Measurements from ENCODE around the gene F13A1. TPM values are rescaled to one million over a fixed set of nuclear protein-coding genes. Genes with fewer than 3 reads are reported as not detected.

The F13A1 gene
- total and polyA plus RNA-seq, 2 of the 8 experiments (the other 6 are each of a cell fraction or from before 2014, with no cell fraction given) = 0.57 to 1.5 TPM

- TF ChIP-seq, protein P1, sequence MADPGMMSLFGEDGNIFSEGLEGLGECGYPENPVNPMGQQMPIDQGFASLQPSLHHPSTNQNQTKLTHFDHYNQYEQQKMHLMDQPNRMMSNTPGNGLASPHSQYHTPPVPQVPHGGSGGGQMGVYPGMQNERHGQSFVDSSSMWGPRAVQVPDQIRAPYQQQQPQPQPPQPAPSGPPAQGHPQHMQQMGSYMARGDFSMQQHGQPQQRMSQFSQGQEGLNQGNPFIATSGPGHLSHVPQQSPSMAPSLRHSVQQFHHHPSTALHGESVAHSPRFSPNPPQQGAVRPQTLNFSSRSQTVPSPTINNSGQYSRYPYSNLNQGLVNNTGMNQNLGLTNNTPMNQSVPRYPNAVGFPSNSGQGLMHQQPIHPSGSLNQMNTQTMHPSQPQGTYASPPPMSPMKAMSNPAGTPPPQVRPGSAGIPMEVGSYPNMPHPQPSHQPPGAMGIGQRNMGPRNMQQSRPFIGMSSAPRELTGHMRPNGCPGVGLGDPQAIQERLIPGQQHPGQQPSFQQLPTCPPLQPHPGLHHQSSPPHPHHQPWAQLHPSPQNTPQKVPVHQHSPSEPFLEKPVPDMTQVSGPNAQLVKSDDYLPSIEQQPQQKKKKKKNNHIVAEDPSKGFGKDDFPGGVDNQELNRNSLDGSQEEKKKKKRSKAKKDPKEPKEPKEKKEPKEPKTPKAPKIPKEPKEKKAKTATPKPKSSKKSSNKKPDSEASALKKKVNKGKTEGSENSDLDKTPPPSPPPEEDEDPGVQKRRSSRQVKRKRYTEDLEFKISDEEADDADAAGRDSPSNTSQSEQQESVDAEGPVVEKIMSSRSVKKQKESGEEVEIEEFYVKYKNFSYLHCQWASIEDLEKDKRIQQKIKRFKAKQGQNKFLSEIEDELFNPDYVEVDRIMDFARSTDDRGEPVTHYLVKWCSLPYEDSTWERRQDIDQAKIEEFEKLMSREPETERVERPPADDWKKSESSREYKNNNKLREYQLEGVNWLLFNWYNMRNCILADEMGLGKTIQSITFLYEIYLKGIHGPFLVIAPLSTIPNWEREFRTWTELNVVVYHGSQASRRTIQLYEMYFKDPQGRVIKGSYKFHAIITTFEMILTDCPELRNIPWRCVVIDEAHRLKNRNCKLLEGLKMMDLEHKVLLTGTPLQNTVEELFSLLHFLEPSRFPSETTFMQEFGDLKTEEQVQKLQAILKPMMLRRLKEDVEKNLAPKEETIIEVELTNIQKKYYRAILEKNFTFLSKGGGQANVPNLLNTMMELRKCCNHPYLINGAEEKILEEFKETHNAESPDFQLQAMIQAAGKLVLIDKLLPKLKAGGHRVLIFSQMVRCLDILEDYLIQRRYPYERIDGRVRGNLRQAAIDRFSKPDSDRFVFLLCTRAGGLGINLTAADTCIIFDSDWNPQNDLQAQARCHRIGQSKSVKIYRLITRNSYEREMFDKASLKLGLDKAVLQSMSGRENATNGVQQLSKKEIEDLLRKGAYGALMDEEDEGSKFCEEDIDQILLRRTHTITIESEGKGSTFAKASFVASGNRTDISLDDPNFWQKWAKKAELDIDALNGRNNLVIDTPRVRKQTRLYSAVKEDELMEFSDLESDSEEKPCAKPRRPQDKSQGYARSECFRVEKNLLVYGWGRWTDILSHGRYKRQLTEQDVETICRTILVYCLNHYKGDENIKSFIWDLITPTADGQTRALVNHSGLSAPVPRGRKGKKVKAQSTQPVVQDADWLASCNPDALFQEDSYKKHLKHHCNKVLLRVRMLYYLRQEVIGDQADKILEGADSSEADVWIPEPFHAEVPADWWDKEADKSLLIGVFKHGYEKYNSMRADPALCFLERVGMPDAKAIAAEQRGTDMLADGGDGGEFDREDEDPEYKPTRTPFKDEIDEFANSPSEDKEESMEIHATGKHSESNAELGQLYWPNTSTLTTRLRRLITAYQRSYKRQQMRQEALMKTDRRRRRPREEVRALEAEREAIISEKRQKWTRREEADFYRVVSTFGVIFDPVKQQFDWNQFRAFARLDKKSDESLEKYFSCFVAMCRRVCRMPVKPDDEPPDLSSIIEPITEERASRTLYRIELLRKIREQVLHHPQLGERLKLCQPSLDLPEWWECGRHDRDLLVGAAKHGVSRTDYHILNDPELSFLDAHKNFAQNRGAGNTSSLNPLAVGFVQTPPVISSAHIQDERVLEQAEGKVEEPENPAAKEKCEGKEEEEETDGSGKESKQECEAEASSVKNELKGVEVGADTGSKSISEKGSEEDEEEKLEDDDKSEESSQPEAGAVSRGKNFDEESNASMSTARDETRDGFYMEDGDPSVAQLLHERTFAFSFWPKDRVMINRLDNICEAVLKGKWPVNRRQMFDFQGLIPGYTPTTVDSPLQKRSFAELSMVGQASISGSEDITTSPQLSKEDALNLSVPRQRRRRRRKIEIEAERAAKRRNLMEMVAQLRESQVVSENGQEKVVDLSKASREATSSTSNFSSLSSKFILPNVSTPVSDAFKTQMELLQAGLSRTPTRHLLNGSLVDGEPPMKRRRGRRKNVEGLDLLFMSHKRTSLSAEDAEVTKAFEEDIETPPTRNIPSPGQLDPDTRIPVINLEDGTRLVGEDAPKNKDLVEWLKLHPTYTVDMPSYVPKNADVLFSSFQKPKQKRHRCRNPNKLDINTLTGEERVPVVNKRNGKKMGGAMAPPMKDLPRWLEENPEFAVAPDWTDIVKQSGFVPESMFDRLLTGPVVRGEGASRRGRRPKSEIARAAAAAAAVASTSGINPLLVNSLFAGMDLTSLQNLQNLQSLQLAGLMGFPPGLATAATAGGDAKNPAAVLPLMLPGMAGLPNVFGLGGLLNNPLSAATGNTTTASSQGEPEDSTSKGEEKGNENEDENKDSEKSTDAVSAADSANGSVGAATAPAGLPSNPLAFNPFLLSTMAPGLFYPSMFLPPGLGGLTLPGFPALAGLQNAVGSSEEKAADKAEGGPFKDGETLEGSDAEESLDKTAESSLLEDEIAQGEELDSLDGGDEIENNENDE (IDR thresholded peaks at IDR 0.05; ENCODE audit: insufficient replicate concordance, low read length) = no peak
- TF ChIP-seq KDM4A (IDR thresholded peaks at IDR 0.05; ENCODE audit: low read depth, low read length, severe bottlenecking) (no peak), YY1 (IDR thresholded peaks at IDR 0.05; ENCODE audit: low read depth, low read length) (no peak), KDM5A (IDR thresholded peaks at IDR 0.05; ENCODE audit: low read length) (no peak), SIX5 (IDR thresholded peaks at IDR 0.05; ENCODE audit: low read depth, low read length) (no peak), BRCA1 (IDR thresholded peaks at IDR 0.05; ENCODE audit: low read depth, low read length) (no peak), JUND (IDR thresholded peaks at IDR 0.05; ENCODE audit: low read length) (no peak), USF2 (IDR thresholded peaks at IDR 0.05; ENCODE audit: low read length) (no peak), EP300 (IDR thresholded peaks at IDR 0.05; ENCODE audit: borderline replicate concordance in 1 of 2, low read depth in 2 of 2, low read length in 2 of 2) (no peak), RBBP5 (IDR thresholded peaks at IDR 0.05; ENCODE audit: borderline replicate concordance, low read depth, low read length) (no peak), CBX5 (IDR thresholded peaks at IDR 0.05; ENCODE audit: low read depth, low read length) (no peak)
These were observed 166.1 kb downstream of the F13A1 start (continued) for GRCh38 chr6:6154335-6154734.

All from H1 (cell line).